Colonic mucosa (tissue), 4 donors: ENCODE data around the gene TMEM222. TPM values are rescaled to one million over a fixed set of nuclear protein-coding genes. Genes with fewer than 3 reads are reported as not detected.
A peak's percentile ranks its signal among the peaks of the same experiment; 100 is the strongest.
"Not testable (repeated sequence)": the region's sequence is repeated elsewhere in the genome, so short reads cannot be mapped to it uniquely, and the experiment has no call there.

Source experiments
- DNase-seq: peaks from one replicate; pipeline ENCODE4 v3.0.0-alpha.2; 2020
- H3K27ac ChIP-seq: fragments of 200-600 bp; one replicate; pipeline ENCODE4 v1.8.0; 2021
- H3K27me3 ChIP-seq: fragments of 200-600 bp; one replicate; pipeline ENCODE4 v1.8.0; 2021
- H3K36me3 ChIP-seq: fragments of 200-600 bp; one replicate; pipeline ENCODE4 v1.8.0; 2021
- H3K4me1 ChIP-seq: fragments of 200-600 bp; one replicate; pipeline ENCODE4 v1.8.0; 2021; ENCODE audit warnings: mild to moderate bottlenecking
- H3K4me3 ChIP-seq: fragments of 200-600 bp; one replicate; pipeline ENCODE4 v1.8.0; 2021
- H3K9ac ChIP-seq, 2 donors: one replicate each; pipeline ENCODE4 v1.7.0; 2013; ENCODE audit warnings: control low read depth in 2 of 2, low read depth in 2 of 2, low read length in 2 of 2
- H3K9me3 ChIP-seq: fragments of 200-600 bp; one replicate; pipeline ENCODE4 v1.8.0; 2021
- CTCF ChIP-seq: fragments of 200-600 bp; IDR thresholded peaks from one replicate; pipeline ENCODE4 v1.8.0; 2022; ENCODE audit warnings: antibody characterized with exemption, mild to moderate bottlenecking
- intact Hi-C: fragments of 100-400 bp; cut with DNase I; formaldehyde crosslinking; loops from one replicate; pipeline ENCODE4 v1.14.1; 2022
- total RNA-seq, 2 donors: library from RNA; stranded (reverse); fragmentation: NEBNext Ultra II Directional in 1 of 2; extraction: Animal tissue kit (Norgen Biotek cat#: 25700) in 1 of 2; gene quantifications; one replicate each; pipeline ENCODE4 v1.2.1, GENCODE V29; 2021
- donor health status: healthy.
- donor health status: DM: no; HTN: no; CAD: no.
- donor health status: DM: no; HTN: no; CAD: no.

TMEM222 gene
- total RNA-seq: 10 to 100 TPM; 28.6 to 35.4 TPM

GRCh38 chr1:27321813-27322568 is at the start of gene TMEM222:
Gene TMEM222 (plus strand): TSS chr1:27322163. CDS start chr1:27322198, 35 bp downstream.
- DNase-seq: peak; percentile 98
- H3K4me1 ChIP-seq: peaks cover 10% of the 10 kb centered on the region
- H3K27me3 ChIP-seq: no peaks in the 10 kb centered on the region
- peak within 1 kb of the TSS; percentile 88 to 98 for H3K9ac ChIP-seq
- peak within 1 kb of the TSS; percentile 95 for H3K4me3 ChIP-seq
- no peak for TF ChIP-seq CTCF
- peaks cover 4% of the 10 kb centered on the region for H3K36me3 ChIP-seq
- intact Hi-C loops: no loop called here
- peak within 1 kb of the TSS; percentile 90 for H3K27ac ChIP-seq
- H3K9me3 ChIP-seq: no peaks in the 10 kb centered on the region

GRCh38 chr1:27274204-27274603 is 47.8 kb upstream of the TMEM222 start:
- Histone ChIP-seq H3K4me1 (no peaks in the 10 kb centered on the region), H3K36me3 (no peaks in the 10 kb centered on the region), H3K9me3 (no peaks in the 10 kb centered on the region), H3K4me3 (no peak overlapping the region), H3K27me3 (no peaks in the 10 kb centered on the region), H3K9ac (no peak overlapping the region), H3K27ac (no peak overlapping the region)
- DNase-seq: no peak
- intact Hi-C loops: no loop called here
- TF ChIP-seq CTCF: no peak

GRCh38 chr1:27275696-27276095 is 46.3 kb upstream of the TMEM222 start:
- no peak overlapping the region for H3K27ac ChIP-seq
- H3K4me3 ChIP-seq: no peak overlapping the region

GRCh38 chr1:27284425-27285273 is 37.3 kb upstream of the TMEM222 start:
- no peak overlapping the region for H3K27ac ChIP-seq
- no peak overlapping the region for H3K4me3 ChIP-seq
- DNase-seq: peak; percentile 94
- intact Hi-C loops: loop anchor here (5.0 to 10.0 kb wide), 2 partner anchors 87 to 240 kb away; no protein-coding TSS in a partner anchor
- TF ChIP-seq CTCF: peak; percentile 75
- H3K36me3 ChIP-seq: peaks cover 5% of the 10 kb centered on the region
- H3K27me3 ChIP-seq: no peaks in the 10 kb centered on the region
- no peaks in the 10 kb centered on the region for H3K9me3 ChIP-seq
- H3K4me1 ChIP-seq: no peaks in the 10 kb centered on the region
- no peak overlapping the region for H3K9ac ChIP-seq

More at GRCh38 chr1:27275696-27276095, 46.3 kb upstream of the TMEM222 start:
- intact Hi-C loops: no loop called here
- H3K4me1 ChIP-seq: no peaks in the 10 kb centered on the region
- H3K27me3 ChIP-seq: no peaks in the 10 kb centered on the region
- no peaks in the 10 kb centered on the region for H3K9me3 ChIP-seq
- TF ChIP-seq CTCF: no peak
- DNase-seq: no peak
- no peaks in the 10 kb centered on the region for H3K36me3 ChIP-seq
- no peak overlapping the region for H3K9ac ChIP-seq

- H3K36me3 ChIP-seq: peaks cover 5% of the 10 kb centered on the region
Observed at GRCh38 chr1:27285274-27285660, 36.7 kb upstream of the TMEM222 start.

GRCh38 chr1:27285821-27286220 is 36.1 kb upstream of the TMEM222 start:
- H3K4me3 ChIP-seq: not testable (repeated sequence)

More at GRCh38 chr1:27285274-27285660, 36.7 kb upstream of the TMEM222 start:
- intact Hi-C loops: loop anchor here (10.0 kb wide), 1 partner anchor 240 kb away; no protein-coding TSS in a partner anchor
- Histone ChIP-seq H3K9ac (no peak overlapping the region), H3K27ac (no peak overlapping the region), H3K27me3 (no peaks in the 10 kb centered on the region), H3K4me1 (no peaks in the 10 kb centered on the region), H3K4me3 (no peak overlapping the region), H3K9me3 (no peaks in the 10 kb centered on the region)
- no peak for TF ChIP-seq CTCF
- no peak for DNase-seq

GRCh38 chr1:27289125-27289524 is 32.8 kb upstream of the TMEM222 start:
- H3K36me3 ChIP-seq, H3K9me3 ChIP-seq, DNase-seq, H3K27me3 ChIP-seq, H3K4me3 ChIP-seq, H3K27ac ChIP-seq, H3K4me1 ChIP-seq, H3K9ac ChIP-seq: not testable (repeated sequence)
- intact Hi-C loops: loop anchor here (10.0 kb wide), 1 partner anchor 244 kb away; no protein-coding TSS in a partner anchor

More at GRCh38 chr1:27285821-27286220, 36.1 kb upstream of the TMEM222 start:
- H3K36me3 ChIP-seq, H3K27ac ChIP-seq, H3K9ac ChIP-seq, H3K4me1 ChIP-seq, DNase-seq, H3K27me3 ChIP-seq, H3K9me3 ChIP-seq: not testable (repeated sequence)
- intact Hi-C loops: loop anchor here (10.0 kb wide), 1 partner anchor 241 kb away; no protein-coding TSS in a partner anchor
